ENCODE results near the gene OAS1.

OAS1 gene

DNA sequence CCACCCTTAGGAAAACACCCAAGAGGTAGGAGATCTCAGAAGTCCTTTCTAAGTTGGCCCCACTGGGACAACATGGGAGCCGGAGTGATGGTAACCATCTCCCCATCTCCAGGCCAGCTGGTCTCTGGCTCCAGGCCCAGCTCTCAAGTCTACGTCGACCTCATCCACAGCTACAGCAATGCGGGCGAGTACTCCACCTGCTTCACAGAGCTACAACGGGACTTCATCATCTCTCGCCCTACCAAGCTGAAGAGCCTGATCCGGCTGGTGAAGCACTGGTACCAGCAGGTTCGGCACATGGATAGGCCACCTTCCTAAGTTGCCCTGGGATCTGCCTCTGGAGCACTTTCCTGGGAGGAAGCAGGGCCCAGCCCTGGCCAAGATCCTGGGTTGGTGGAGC is 60.5 kb downstream of the OAS1 start:
- no peak for DNase-seq (ENCODE audit: low spot score)

DNA sequence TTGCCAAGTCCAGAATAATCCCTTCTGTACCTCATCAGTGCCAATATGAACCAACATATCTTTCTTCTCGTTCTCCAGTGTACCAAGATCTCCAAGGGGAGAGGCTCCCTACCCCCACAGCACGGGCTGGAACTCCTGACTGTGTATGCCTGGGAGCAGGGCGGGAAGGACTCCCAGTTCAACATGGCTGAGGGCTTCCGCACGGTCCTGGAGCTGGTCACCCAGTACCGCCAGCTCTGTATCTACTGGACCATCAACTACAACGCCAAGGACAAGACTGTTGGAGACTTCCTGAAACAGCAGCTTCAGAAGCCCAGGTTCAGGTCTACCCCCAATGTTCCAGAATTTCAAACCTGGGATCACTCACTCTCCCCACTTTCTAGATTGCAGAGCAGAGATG is 61.1 kb downstream of the OAS1 start:
- no peak for DNase-seq (ENCODE audit: low spot score)
